Uterus (tissue), 4 donors: ENCODE data around the gene AJAP1. TPM values are rescaled to one million over a fixed set of nuclear protein-coding genes. Genes with fewer than 3 reads are reported as not detected.

Experiments
- DNase-seq, 2 donors: peaks; one replicate each; pipeline ENCODE4 v3.0.0-alpha.2; 2019 to 2020
- H3K27ac ChIP-seq, 2 donors: fragments of 200-600 bp; sonication (generic); 1 replicate in 1 of 2; 2 replicates in 1 of 2; pipeline ENCODE4 v1.5.1; 2016 to 2018
- H3K27me3 ChIP-seq, 2 donors: fragments of 200-600 bp; sonication (generic); one replicate each; pipeline ENCODE4 v1.5.1; 2018 to 2019; ENCODE audit warnings: control low read depth in 1 of 2
- H3K36me3 ChIP-seq, 2 donors: fragments of 200-600 bp; sonication (generic); one replicate each; pipeline ENCODE4 v1.5.1; 2019; ENCODE audit warnings: control low read depth in 1 of 2
- H3K4me1 ChIP-seq, 2 donors: fragments of 200-600 bp; sonication (generic); one replicate each; pipeline ENCODE4 v1.5.1; 2018 to 2019; ENCODE audit warnings: control low read depth in 1 of 2
- H3K4me3 ChIP-seq, 2 donors: fragments of 200-600 bp; sonication (generic); 1 replicate in 1 of 2; 2 replicates in 1 of 2; pipeline ENCODE4 v1.5.1; 2018 to 2019; ENCODE audit warnings: mild to moderate bottlenecking in 1 of 2
- H3K9me3 ChIP-seq, 2 donors: fragments of 200-600 bp; sonication (generic); one replicate each; pipeline ENCODE4 v1.5.1; 2019; ENCODE audit warnings: control low read depth in 1 of 2
- POLR2A ChIP-seq, 2 donors: fragments of 450-650 bp; IDR thresholded peaks; one replicate each; pipeline ENCODE4 v1.6.1; 2016; ENCODE audit warnings: antibody characterized with exemption in 2 of 2, mild to moderate bottlenecking in 1 of 2, moderate library complexity in 1 of 2
- intact Hi-C: fragments of 100-400 bp; cut with DNase I; formaldehyde crosslinking; loops from one replicate; pipeline ENCODE4 v1.15.1; 2023; ENCODE audit warnings: low total_unique reads
- total RNA-seq, 4 donors: library from RNA; depleted of rRNA in 3 of 4; stranded (reverse); fragments of >200 nt in 3 of 4; gene quantifications; one replicate each; pipeline versions ENCODE4 v1.1.0 to v1.2.4, GENCODE V29; 2014 to 2023
- TF ChIP-seq, protein P1 (sequence below), 4 experiments: fragments of 200-600 bp in 2 of 4; fragments of 450-650 bp in 2 of 4; sonication (generic) in 2 of 4; IDR thresholded peaks; one replicate each; pipeline ENCODE4 v1.5.1; 2016 to 2019; ENCODE audit warnings: antibody characterized with exemption in 4 of 4, mild to moderate bottlenecking in 2 of 4, moderate library complexity in 1 of 4
- donor health status: DM: yes; HTN: yes; CAD: no.

Gene AJAP1
- total RNA-seq, 4 donors from 2014 or later = 0.97 to 2.7 (median 2.0) TPM; not detected in 1

DNA sequence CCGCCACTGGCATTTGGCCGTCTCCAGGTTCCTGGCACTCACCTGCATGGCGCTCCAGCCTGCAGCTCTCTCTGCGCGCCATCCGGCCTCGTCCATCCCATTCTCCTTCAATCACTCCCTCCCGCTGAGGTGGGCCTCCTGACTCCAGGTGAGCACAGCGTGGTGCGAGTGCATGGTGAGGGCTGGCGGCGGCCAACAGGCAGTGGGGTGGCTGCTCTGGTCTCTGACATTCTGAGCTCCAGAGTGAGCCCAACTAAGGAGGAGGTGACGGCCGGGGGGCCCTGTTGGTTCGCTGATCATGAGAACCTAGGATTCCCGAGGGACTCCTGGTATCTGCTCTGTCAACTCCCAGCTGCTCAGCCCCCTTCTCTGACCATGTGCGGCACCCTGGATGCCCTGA, 130.4 kb downstream of the AJAP1 start:
- intact Hi-C loops = no loop called here
- no peaks in the 10 kb centered on the region for H3K4me1 ChIP-seq
- TF ChIP-seq, protein P1, sequence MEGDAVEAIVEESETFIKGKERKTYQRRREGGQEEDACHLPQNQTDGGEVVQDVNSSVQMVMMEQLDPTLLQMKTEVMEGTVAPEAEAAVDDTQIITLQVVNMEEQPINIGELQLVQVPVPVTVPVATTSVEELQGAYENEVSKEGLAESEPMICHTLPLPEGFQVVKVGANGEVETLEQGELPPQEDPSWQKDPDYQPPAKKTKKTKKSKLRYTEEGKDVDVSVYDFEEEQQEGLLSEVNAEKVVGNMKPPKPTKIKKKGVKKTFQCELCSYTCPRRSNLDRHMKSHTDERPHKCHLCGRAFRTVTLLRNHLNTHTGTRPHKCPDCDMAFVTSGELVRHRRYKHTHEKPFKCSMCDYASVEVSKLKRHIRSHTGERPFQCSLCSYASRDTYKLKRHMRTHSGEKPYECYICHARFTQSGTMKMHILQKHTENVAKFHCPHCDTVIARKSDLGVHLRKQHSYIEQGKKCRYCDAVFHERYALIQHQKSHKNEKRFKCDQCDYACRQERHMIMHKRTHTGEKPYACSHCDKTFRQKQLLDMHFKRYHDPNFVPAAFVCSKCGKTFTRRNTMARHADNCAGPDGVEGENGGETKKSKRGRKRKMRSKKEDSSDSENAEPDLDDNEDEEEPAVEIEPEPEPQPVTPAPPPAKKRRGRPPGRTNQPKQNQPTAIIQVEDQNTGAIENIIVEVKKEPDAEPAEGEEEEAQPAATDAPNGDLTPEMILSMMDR (IDR thresholded peaks at IDR 0.05) = no peak
- no peak for TF ChIP-seq POLR2A (IDR thresholded peaks at IDR 0.05)
- no peak overlapping the region for H3K27ac ChIP-seq
- no peaks in the 10 kb centered on the region for H3K9me3 ChIP-seq
- H3K4me3 ChIP-seq = no peak overlapping the region
- no peaks in the 10 kb centered on the region for H3K36me3 ChIP-seq
- no peak for DNase-seq
- no peaks in the 10 kb centered on the region for H3K27me3 ChIP-seq

DNA sequence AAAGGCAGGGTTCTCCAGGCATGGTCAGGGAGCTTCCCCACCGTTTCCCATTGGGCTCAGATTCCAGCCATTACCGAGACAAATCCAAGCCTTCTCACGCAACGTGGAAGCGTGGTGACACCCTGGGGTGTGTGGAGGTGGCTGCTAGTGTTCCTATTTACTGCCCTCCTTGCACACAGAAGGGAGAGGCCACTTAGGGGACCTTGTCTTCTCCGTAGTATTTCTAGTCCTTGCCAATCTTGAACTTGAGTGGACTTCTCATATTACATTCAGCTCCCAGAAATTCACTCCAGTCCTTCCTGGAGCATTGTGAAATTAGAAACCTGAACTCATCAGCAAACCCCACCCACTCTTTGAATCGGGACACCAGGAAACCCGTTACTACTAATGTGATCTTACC, 131.6 kb downstream of the AJAP1 start:
- Histone ChIP-seq H3K9me3 (no peaks in the 10 kb centered on the region), H3K4me3 (no peak overlapping the region), H3K27ac (no peak overlapping the region), H3K4me1 (no peaks in the 10 kb centered on the region), H3K36me3 (no peaks in the 10 kb centered on the region), H3K27me3 (no peaks in the 10 kb centered on the region)
- DNase-seq = no peak
- TF ChIP-seq, protein P1 (IDR thresholded peaks at IDR 0.05) = no peak
- no peak for TF ChIP-seq POLR2A (IDR thresholded peaks at IDR 0.05)
- intact Hi-C loops = no loop called here

DNA sequence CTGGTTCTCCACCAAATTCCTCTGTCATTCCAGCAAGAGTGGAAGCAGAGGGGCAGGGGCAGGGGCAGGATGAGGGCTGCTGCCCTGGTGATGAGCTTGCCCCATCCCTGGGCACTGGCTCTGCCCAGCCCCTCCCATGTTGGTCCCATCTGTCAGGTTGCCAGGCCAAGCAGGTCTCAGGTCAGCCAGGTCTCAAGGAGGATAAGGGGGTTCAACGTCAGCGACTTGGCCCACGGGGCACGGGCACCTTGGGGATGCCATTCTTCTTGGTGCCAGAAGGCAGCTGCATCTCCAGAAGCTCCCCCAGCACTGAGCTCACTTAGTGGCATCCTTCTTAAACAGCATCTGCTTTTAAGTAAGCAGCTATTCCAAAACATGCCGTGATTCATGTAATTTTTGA, 133.1 kb downstream of the AJAP1 start:
- intact Hi-C loops = no loop called here
- DNase-seq = no peak
- Histone ChIP-seq H3K36me3 (no peaks in the 10 kb centered on the region), H3K27ac (no peak overlapping the region), H3K4me1 (no peaks in the 10 kb centered on the region), H3K9me3 (no peaks in the 10 kb centered on the region), H3K27me3 (no peaks in the 10 kb centered on the region), H3K4me3 (no peak overlapping the region)
- TF ChIP-seq, protein P1 (IDR thresholded peaks at IDR 0.05) = no peak
- TF ChIP-seq POLR2A (IDR thresholded peaks at IDR 0.05) = no peak

DNA sequence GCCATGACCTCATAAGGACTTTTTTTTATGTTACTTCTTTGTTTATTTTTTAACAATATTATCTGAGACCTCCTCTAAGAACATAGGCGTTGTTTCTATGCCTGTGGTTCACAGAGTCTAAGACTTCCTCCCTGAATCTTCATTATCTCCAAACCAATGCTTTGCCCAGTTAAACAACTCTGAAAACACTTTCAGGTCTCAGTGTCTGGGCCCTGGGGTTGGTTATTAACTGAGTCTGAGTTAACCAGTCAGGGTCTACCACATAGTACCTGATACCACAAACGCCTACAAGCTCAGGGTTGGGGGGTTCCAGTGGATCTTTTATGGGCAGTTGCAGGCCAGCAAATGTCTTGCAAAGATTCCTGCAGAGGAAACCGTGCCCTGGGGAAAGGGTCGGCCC, 138.2 kb downstream of the AJAP1 start:
- intact Hi-C loops = no loop called here
- Histone ChIP-seq H3K27me3 (no peaks in the 10 kb centered on the region), H3K9me3 (no peaks in the 10 kb centered on the region), H3K4me1 (no peaks in the 10 kb centered on the region), H3K4me3 (no peak overlapping the region), H3K36me3 (no peaks in the 10 kb centered on the region), H3K27ac (no peak overlapping the region)
- no peak for DNase-seq
- no peak for TF ChIP-seq POLR2A (IDR thresholded peaks at IDR 0.05)
- TF ChIP-seq, protein P1 (IDR thresholded peaks at IDR 0.05) = no peak

- no peak overlapping the region for H3K4me3 ChIP-seq
- H3K27me3 ChIP-seq = no peaks in the 10 kb centered on the region
- no peak overlapping the region for H3K27ac ChIP-seq
- H3K4me1 ChIP-seq = no peaks in the 10 kb centered on the region
- no peak for DNase-seq
- no peaks in the 10 kb centered on the region for H3K36me3 ChIP-seq
- TF ChIP-seq POLR2A (IDR thresholded peaks at IDR 0.05) = no peak
- TF ChIP-seq, protein P1 (IDR thresholded peaks at IDR 0.05) = no peak
- no peaks in the 10 kb centered on the region for H3K9me3 ChIP-seq
- intact Hi-C loops = no loop called here
Measured at GRCh38 chr1:4794020-4794780, 139.8 kb downstream of the AJAP1 start.
